ENCODE results near the gene SF3A2.

Gene SF3A2

DNA sequence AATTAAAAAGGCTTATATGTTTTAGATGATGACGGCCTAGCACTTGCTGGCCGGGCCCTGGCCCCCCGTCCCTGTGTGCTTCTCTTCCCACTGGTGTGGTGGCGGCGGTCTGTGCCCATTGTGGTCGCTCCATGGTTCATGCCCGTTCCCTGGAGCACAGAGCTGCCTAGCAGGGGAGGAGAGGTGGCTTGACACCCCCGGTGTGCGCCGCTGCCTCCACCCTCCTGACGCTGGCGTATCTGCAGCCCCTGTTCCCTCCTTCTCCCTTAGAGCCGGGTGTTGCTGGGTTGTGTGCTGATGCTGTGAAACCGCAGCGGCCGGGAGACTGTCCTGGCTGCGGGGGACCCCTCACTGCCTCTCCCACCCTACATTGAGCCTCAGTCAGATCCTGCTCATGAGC, 43.8 kb upstream of the SF3A2 start:
- H3K27ac ChIP-seq, result no peak overlapping the region
- no peak for DNase-seq (ENCODE audit: low spot score)
- no peak overlapping the region for H3K4me3 ChIP-seq
- TF ChIP-seq, protein P1, sequence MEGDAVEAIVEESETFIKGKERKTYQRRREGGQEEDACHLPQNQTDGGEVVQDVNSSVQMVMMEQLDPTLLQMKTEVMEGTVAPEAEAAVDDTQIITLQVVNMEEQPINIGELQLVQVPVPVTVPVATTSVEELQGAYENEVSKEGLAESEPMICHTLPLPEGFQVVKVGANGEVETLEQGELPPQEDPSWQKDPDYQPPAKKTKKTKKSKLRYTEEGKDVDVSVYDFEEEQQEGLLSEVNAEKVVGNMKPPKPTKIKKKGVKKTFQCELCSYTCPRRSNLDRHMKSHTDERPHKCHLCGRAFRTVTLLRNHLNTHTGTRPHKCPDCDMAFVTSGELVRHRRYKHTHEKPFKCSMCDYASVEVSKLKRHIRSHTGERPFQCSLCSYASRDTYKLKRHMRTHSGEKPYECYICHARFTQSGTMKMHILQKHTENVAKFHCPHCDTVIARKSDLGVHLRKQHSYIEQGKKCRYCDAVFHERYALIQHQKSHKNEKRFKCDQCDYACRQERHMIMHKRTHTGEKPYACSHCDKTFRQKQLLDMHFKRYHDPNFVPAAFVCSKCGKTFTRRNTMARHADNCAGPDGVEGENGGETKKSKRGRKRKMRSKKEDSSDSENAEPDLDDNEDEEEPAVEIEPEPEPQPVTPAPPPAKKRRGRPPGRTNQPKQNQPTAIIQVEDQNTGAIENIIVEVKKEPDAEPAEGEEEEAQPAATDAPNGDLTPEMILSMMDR (IDR thresholded peaks at IDR 0.05), result no peak

DNA sequence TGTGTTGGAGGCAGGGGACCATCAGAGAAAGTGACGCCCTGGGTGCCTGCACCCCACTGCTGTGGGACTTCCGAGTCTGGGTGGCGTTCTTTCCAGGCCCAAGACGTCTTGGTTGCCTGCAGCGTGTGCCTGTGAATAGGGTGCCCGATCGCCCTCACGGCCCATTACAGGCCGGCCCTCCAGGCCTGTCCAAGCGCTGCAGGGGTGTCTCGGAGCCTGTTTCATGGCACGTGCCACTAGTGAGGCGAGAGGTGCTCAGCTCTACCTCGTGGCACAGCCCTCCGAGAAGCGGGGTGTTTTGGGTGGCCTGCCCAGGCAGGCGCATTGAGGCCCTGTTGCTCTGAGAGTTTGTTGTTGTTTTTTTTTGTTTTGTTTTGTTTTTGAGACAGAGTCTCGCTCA, 42.8 kb upstream of the SF3A2 start:
- no peak overlapping the region for H3K27ac ChIP-seq
- no peak overlapping the region for H3K4me3 ChIP-seq
- TF ChIP-seq, protein P1 (IDR thresholded peaks at IDR 0.05), result no peak
- no peak for DNase-seq (ENCODE audit: low spot score)

DNA sequence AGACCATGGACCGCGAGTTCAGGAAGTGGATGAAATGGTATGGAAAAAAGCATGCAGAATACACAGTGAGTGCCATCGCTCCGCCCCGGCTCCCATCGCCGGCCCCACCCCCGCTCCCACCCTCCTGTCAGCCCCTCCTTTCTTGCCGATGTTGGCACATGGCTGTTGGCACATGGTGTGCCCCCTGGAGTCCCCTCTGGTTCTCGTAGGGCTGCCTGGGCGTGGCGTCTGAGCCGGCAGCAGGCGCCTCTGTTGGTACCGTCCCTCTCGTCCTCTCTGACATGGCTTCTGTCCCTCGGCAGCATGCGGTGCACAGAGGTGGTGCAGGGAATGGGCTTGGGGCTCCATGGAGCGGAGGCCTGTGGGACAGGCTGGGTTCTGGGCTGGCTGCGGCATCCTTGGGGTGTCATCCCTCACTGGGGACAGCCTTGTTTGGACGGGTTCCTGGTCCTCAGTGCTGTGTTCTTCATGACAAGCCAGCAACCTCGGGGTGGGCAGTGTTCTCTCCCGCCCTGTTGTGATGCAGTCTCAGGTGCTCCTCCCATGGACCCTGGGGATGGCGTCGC, 42.0 kb upstream of the SF3A2 start:
- Histone ChIP-seq H3K4me3 (no peak overlapping the region), H3K27ac (no peak overlapping the region)
- no peak for DNase-seq (ENCODE audit: low spot score)
- TF ChIP-seq, protein P1 (IDR thresholded peaks at IDR 0.05), result no peak

DNA sequence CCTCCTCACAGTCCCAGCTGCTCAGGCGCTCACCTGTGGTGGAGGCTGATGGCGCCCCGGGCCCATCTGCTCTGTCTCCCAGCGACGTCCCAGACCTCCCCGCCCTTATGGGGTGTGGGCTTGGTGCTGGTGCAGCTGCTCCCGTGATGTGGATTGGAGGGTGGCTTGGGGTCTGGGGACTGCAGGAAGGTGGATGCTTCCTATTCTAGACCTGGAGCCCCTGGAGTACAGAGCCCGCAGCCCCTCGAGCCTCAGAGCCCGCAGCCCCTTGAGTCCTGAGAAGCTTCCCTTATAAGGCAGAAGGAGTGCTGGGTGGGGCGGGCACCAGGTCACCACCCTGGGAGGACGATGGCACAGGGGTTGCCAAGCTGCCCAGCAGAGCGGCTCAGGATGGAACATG, 41.3 kb upstream of the SF3A2 start:
- TF ChIP-seq, protein P1 (IDR thresholded peaks at IDR 0.05), result no peak
- Histone ChIP-seq H3K27ac (no peak overlapping the region), H3K4me3 (no peak overlapping the region)
- no peak for DNase-seq (ENCODE audit: low spot score)

DNA sequence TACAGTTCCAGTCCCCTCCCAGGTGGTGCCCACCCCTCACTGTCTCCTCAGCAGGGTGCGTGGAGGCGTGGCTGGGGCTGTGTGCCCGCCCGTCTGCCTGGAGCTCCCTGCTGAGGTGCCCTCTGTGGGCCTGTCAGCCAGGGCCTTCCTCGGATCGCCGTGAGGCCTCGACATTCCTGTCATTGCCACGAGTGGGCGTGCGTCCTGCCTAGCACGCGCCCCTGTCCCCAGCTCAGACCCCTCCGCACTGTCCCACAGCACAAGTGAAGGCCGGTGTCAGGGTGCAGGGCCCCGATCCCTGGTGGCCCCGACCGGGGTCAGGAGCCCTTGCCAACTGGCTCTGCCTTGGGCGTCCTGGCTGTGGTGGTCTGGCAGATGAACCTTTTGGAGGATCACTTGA, 40.7 kb upstream of the SF3A2 start:
- Histone ChIP-seq H3K4me3 (no peak overlapping the region), H3K27ac (no peak overlapping the region)
- TF ChIP-seq, protein P1 (IDR thresholded peaks at IDR 0.05), result no peak
- DNase-seq (ENCODE audit: low spot score), result no peak

DNA sequence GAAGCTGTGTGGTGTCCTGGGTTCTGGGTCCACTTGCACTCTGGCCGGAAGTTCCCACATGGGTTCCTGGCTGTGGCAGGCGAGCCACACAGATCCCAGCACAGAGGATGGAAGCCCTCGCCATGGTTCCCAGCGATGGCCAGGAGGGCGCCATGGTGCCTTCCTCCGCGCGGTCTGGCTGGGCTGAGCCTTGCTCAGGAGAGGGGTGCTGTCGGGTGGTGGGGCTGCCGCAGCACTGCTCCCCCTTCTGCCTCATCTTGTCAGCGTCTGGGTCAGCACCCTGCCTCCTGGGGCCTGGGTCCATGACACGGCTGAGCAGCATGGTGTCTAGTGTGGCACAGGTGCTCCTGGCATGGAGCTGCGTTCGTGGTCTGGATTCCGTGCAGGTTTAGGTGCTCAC, 39.4 kb upstream of the SF3A2 start:
- DNase-seq (ENCODE audit: low spot score), result no peak
- no peak overlapping the region for H3K4me3 ChIP-seq
- H3K27ac ChIP-seq, result no peak overlapping the region
- TF ChIP-seq, protein P1 (IDR thresholded peaks at IDR 0.05), result no peak

DNA sequence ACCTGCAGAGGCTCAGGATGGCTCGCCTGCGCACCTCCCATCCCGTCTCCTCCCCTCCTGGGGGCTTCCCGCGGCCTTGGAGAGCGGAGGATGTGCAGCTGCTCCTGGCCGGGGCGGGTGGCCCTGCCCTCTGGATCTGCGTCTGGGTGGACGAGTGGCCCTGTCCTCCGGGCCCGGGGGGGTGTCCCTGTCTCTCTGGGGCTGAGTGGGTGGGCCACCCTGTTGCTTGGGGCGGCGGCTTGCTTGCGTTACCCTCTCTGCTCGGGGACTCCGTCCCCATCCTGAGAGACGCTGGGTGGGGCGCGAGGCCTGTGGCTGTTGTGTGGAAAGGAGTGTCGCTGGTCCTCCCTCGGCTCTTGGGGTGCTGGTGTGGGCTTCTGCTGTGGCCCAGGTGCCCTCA, 38.3 kb upstream of the SF3A2 start:
- no peak overlapping the region for H3K27ac ChIP-seq
- TF ChIP-seq, protein P1 (IDR thresholded peaks at IDR 0.05), result no peak
- H3K4me3 ChIP-seq, result no peak overlapping the region
- no peak for DNase-seq (ENCODE audit: low spot score)

Measured in coronary artery (tissue), 2 donors.